GM19239 (cell line): ENCODE data around the gene SLC22A23.

Experiments used
- DNase-seq: peaks from one replicate; pipeline ENCODE4 v3.0.0; 2011; ENCODE audit warnings: low spot score; ENCODE audit not compliant: insufficient read length
- FAIRE-seq: peaks from 2 replicates; lab custom pipeline; 2011; peaks lifted over from hg19 to GRCh38; lab: Jason Lieb, UNC

The SLC22A23 gene

GRCh38 chr6:3456898-3457709 is at the start of gene SLC22A23:
Gene SLC22A23, minus strand, starts transcription at chr6:3457050. Its CDS starts 491 bp downstream, at chr6:3456559.
- DNase-seq (peak; percentile 89), FAIRE-seq (no peak)

- DNase-seq: no peak
Observed at GRCh38 chr6:3506200-3506599, 49.4 kb upstream of the SLC22A23 start.

GRCh38 chr6:3504938-3505805 is 48.3 kb upstream of the SLC22A23 start:
- FAIRE-seq: no peak
- DNase-seq: no peak

More at GRCh38 chr6:3506200-3506599, 49.4 kb upstream of the SLC22A23 start:
- no peak for FAIRE-seq

- DNase-seq: no peak
- FAIRE-seq: no peak
Observed at GRCh38 chr6:3504354-3504753, 47.5 kb upstream of the SLC22A23 start.

- FAIRE-seq (no peak), DNase-seq (no peak)
Observed at GRCh38 chr6:3501826-3502500, 45.1 kb upstream of the SLC22A23 start.

- FAIRE-seq: no peak
- DNase-seq: no peak
Observed at GRCh38 chr6:3500262-3501014, 43.6 kb upstream of the SLC22A23 start.

GRCh38 chr6:3499603-3500002 is 42.8 kb upstream of the SLC22A23 start:
- no peak for DNase-seq
- no peak for FAIRE-seq

GRCh38 chr6:3496395-3496794 is 39.5 kb upstream of the SLC22A23 start:
- no peak for FAIRE-seq
- DNase-seq: no peak

GRCh38 chr6:3494391-3495100 is 37.7 kb upstream of the SLC22A23 start:
- DNase-seq (no peak), FAIRE-seq (no peak)

GRCh38 chr6:3490625-3490980 is 33.8 kb upstream of the SLC22A23 start:
- no peak for FAIRE-seq

GRCh38 chr6:3489961-3490624 is 33.2 kb upstream of the SLC22A23 start:
- DNase-seq (no peak), FAIRE-seq (no peak)

More at GRCh38 chr6:3490625-3490980, 33.8 kb upstream of the SLC22A23 start:
- DNase-seq: no peak

GRCh38 chr6:3489027-3489757 is 32.3 kb upstream of the SLC22A23 start:
- no peak for DNase-seq
- no peak for FAIRE-seq

GRCh38 chr6:3484946-3485345 is 28.1 kb upstream of the SLC22A23 start:
- no peak for DNase-seq
- no peak for FAIRE-seq

GRCh38 chr6:3484192-3484591 is 27.3 kb upstream of the SLC22A23 start:
- DNase-seq (no peak), FAIRE-seq (no peak)

- FAIRE-seq (no peak), DNase-seq (no peak)
Observed at GRCh38 chr6:3483675-3484074, 26.8 kb upstream of the SLC22A23 start.

- FAIRE-seq (no peak), DNase-seq (no peak)
Observed at GRCh38 chr6:3482869-3483268, 26.0 kb upstream of the SLC22A23 start.

- FAIRE-seq (no peak), DNase-seq (no peak)
Observed at GRCh38 chr6:3481640-3482039, 24.8 kb upstream of the SLC22A23 start.

GRCh38 chr6:3480009-3480408 is 23.2 kb upstream of the SLC22A23 start:
- FAIRE-seq (no peak), DNase-seq (no peak)
